ENCODE data around the gene FADS3. TPM values are rescaled to one million over a fixed set of nuclear protein-coding genes. Genes with fewer than 3 reads are reported as not detected.
A peak's percentile ranks its signal among the peaks of the same experiment; 100 is the strongest.

FADS3 gene
- total RNA-seq, 1 donor from 2014 or later: 24.8 TPM

GRCh38 chr11:61913699-61914395, 22.5 kb upstream of the FADS3 start:
- DNase-seq: no peak

- DNase-seq: no peak
Observed at GRCh38 chr11:61912991-61913698, 21.8 kb upstream of the FADS3 start.

GRCh38 chr11:61912530-61912898, 21.2 kb upstream of the FADS3 start:
- DNase-seq: no peak

GRCh38 chr11:61911701-61912529, 20.6 kb upstream of the FADS3 start:
- no peak for DNase-seq

- DNase-seq: no peak
Observed at GRCh38 chr11:61911128-61911700, 19.9 kb upstream of the FADS3 start.

- DNase-seq: peak; percentile 46
Observed at GRCh38 chr11:61910187-61911127, 19.1 kb upstream of the FADS3 start.

- DNase-seq: peak; percentile 24
Observed at GRCh38 chr11:61908730-61909316, 17.5 kb upstream of the FADS3 start.

- no peak for DNase-seq
Observed at GRCh38 chr11:61907871-61908729, 16.8 kb upstream of the FADS3 start.

GRCh38 chr11:61907282-61907681, 15.9 kb upstream of the FADS3 start:
- no peak for DNase-seq

- no peak for DNase-seq
Observed at GRCh38 chr11:61906522-61906909, 15.2 kb upstream of the FADS3 start.

- DNase-seq: no peak
Observed at GRCh38 chr11:61905801-61906521, 14.6 kb upstream of the FADS3 start.

GRCh38 chr11:61905067-61905696, 13.8 kb upstream of the FADS3 start:
- no peak for DNase-seq

GRCh38 chr11:61904539-61905048, 13.2 kb upstream of the FADS3 start:
- DNase-seq: no peak

GRCh38 chr11:61903845-61904244, 12.5 kb upstream of the FADS3 start:
- DNase-seq: no peak

GRCh38 chr11:61902313-61902712, 11.0 kb upstream of the FADS3 start:
- no peak for DNase-seq

- no peak for DNase-seq
Observed at GRCh38 chr11:61901397-61901796, 10.1 kb upstream of the FADS3 start.

GRCh38 chr11:61900251-61900650, 8.9 kb upstream of the FADS3 start:
- no peak for DNase-seq

- no peak for DNase-seq
Observed at GRCh38 chr11:61899146-61899841, 7.9 kb upstream of the FADS3 start.
